Measurements from ENCODE around the gene MAP3K21.

- TF ChIP-seq CTCF (conservative IDR thresholded peaks at IDR 0.05), result no peak
- TF ChIP-seq ZFX (IDR thresholded peaks at IDR 0.05), result no peak
Measured at GRCh38 chr1:233347338-233347737, 19.8 kb downstream of the MAP3K21 start.
